ENCODE data around the gene KRTAP10-5. TPM values are rescaled to one million over a fixed set of nuclear protein-coding genes. Genes with fewer than 3 reads are reported as not detected.

KRTAP10-5 gene
- total RNA-seq, 1 donor from 2014 or later: not detected

DNA sequence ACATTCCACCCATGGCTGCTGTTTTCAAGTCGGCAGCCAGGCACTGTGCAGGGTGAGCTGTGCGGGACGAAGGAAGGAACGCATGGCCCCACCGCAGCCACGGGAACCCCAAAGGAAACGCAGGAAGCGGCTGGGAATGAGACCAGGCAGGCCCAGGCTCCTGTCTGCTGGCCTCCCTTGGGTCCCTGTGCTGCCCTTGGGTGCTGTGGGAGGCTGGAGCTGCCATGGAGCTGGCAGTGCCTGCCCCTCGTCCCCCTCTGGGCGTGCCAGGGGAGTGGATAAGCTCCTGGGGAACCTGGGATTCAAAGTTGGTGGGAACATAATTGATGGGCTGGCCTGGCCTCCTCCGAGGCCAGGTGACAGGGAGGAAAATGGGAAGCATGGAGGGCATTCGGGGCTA lies 12.1 kb downstream of the KRTAP10-5 start:
- Mint-ChIP-seq H3K4me3 (no peak overlapping the region), H3K9me3 (peaks cover 7% of the 10 kb centered on the region), H3K36me3 (ENCODE audit: low read depth) (peaks cover 3% of the 10 kb centered on the region), H3K27me3 (ENCODE audit: low read depth) (peaks cover 7% of the 10 kb centered on the region), H3K4me1 (no peaks in the 10 kb centered on the region), H3K27ac (ENCODE audit: unreplicated experiment) (no peak overlapping the region)
- TF ChIP-seq, protein P1, sequence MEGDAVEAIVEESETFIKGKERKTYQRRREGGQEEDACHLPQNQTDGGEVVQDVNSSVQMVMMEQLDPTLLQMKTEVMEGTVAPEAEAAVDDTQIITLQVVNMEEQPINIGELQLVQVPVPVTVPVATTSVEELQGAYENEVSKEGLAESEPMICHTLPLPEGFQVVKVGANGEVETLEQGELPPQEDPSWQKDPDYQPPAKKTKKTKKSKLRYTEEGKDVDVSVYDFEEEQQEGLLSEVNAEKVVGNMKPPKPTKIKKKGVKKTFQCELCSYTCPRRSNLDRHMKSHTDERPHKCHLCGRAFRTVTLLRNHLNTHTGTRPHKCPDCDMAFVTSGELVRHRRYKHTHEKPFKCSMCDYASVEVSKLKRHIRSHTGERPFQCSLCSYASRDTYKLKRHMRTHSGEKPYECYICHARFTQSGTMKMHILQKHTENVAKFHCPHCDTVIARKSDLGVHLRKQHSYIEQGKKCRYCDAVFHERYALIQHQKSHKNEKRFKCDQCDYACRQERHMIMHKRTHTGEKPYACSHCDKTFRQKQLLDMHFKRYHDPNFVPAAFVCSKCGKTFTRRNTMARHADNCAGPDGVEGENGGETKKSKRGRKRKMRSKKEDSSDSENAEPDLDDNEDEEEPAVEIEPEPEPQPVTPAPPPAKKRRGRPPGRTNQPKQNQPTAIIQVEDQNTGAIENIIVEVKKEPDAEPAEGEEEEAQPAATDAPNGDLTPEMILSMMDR (conservative IDR thresholded peaks at IDR 0.05): no peak
- DNase-seq (ENCODE audit: low read depth, low spot score): no peak

DNA sequence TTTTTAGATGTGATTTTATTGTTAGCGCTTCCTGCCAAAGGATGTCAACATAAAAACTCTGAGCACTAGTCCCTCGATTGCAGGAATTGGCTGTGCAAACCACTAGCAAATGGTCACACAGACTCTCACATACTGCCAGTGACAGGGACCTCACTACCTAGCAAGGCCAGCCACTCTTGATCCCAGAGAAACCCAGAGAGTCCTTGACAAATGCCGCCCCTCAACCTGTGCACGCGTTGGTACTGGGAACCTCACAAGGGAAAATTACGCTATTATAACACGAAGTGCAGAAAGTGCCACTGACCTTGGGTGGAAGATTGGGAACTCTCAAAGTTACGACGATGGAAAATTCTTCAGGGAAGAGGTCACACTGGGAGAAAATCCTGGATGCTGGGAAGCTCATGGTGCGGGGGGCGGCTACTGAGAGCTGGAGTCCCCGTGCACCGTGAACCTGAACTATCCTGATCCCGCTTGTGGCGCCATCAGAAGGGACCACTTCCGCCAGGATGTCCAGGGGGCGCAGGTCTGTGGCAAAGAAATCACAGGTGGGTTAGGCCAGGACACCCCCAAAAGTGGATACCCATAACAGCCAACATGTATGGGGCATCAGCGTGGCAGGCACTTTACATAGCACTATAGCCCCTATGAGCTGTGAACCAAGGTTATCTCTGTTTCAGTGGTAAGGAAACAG lies 12.8 kb downstream of the KRTAP10-5 start:
- TF ChIP-seq, protein P1 (conservative IDR thresholded peaks at IDR 0.05): no peak
- H3K36me3 Mint-ChIP-seq (ENCODE audit: low read depth): peaks cover 3% of the 10 kb centered on the region
- no peak overlapping the region for H3K4me3 Mint-ChIP-seq
- no peak for DNase-seq (ENCODE audit: low read depth, low spot score)
- peaks cover 8% of the 10 kb centered on the region for H3K27me3 Mint-ChIP-seq (ENCODE audit: low read depth)
- H3K4me1 Mint-ChIP-seq: no peaks in the 10 kb centered on the region
- peaks cover 7% of the 10 kb centered on the region for H3K9me3 Mint-ChIP-seq
- H3K27ac Mint-ChIP-seq (ENCODE audit: unreplicated experiment): no peak overlapping the region

DNA sequence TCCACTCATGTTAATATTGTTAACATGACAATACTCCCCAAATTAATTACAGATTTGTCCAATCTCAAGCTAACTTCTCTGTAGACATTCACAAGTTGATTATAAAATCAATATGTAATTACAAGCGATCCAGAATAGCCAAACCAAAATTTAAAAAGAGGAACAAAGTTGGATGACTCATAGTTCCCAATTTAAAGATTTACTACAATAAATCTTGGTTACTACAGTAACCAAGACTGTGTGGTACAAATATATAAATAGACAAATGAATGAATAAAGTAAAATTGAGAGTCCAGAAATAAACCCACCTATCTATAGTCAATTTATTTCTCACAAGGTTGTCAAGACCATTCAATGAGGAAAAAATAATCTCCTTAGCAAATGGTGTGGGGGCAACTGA lies 14.0 kb downstream of the KRTAP10-5 start:
- peaks cover 5% of the 10 kb centered on the region for H3K9me3 Mint-ChIP-seq
- H3K27ac Mint-ChIP-seq (ENCODE audit: unreplicated experiment): no peak overlapping the region
- DNase-seq (ENCODE audit: low read depth, low spot score): no peak
- peaks cover 8% of the 10 kb centered on the region for H3K27me3 Mint-ChIP-seq (ENCODE audit: low read depth)
- H3K36me3 Mint-ChIP-seq (ENCODE audit: low read depth): peaks cover 3% of the 10 kb centered on the region
- TF ChIP-seq, protein P1 (conservative IDR thresholded peaks at IDR 0.05): no peak
- no peaks in the 10 kb centered on the region for H3K4me1 Mint-ChIP-seq
- no peak overlapping the region for H3K4me3 Mint-ChIP-seq

DNA sequence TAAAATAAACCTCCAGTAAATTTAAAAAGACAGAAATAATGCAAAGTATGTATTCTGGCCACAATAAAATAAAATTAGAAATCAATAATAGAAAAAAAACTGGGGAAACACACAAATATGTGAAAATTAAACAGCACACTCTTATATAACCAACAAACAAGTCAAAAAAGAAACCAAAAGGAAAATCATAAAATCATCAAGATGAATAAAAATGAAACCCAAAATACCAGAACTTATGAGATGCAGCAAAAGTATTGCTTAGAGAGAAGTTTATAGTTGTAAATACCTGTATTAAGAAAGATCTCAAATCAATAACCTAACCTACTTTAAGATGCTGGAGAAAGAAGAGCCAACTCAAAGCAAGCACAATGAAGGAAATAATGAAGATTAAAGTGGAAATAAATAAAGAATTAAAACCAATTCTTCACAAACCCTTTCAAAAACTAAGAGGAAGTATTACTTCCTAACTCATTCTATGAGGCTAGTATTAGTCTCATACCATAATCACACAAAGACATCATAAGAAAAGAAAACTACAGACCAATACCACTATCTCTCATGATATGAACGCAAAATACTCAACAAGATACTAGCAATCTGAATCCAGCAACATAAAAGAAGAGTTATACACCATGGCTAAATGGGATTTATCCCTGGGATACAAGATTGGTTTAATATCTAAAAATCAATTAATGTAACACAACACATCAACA lies 15.4 kb downstream of the KRTAP10-5 start:
- Mint-ChIP-seq H3K27me3 (ENCODE audit: low read depth) (peaks cover 14% of the 10 kb centered on the region), H3K9me3 (peaks cover 4% of the 10 kb centered on the region), H3K27ac (ENCODE audit: unreplicated experiment) (no peak overlapping the region), H3K4me1 (no peaks in the 10 kb centered on the region), H3K36me3 (ENCODE audit: low read depth) (no peaks in the 10 kb centered on the region), H3K4me3 (no peak overlapping the region)
- TF ChIP-seq, protein P1 (conservative IDR thresholded peaks at IDR 0.05): no peak
- DNase-seq (ENCODE audit: low read depth, low spot score): no peak

DNA sequence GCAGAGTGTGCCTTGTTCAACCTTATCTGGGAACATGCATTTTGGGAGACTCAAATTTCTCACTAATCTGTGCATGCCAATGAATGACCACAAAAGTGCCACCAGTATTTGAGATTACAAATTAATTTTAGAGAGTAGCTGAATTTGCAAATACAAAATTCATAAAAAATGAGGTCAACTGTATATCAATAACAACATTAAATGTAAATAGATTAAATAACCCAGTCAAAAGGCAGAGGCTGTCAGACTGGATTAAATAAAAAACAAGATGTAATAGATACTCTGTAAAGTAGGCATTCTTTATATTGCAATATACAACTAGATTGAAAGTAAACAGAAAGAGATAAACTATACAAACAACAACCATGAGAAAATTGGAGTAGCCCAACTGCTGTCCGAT lies 16.3 kb downstream of the KRTAP10-5 start:
- H3K27me3 Mint-ChIP-seq (ENCODE audit: low read depth): peaks cover 14% of the 10 kb centered on the region
- no peak overlapping the region for H3K4me3 Mint-ChIP-seq
- no peak for DNase-seq (ENCODE audit: low read depth, low spot score)
- no peaks in the 10 kb centered on the region for H3K36me3 Mint-ChIP-seq (ENCODE audit: low read depth)
- peaks cover 4% of the 10 kb centered on the region for H3K9me3 Mint-ChIP-seq
- TF ChIP-seq, protein P1 (conservative IDR thresholded peaks at IDR 0.05): no peak
- no peak overlapping the region for H3K27ac Mint-ChIP-seq (ENCODE audit: unreplicated experiment)
- no peaks in the 10 kb centered on the region for H3K4me1 Mint-ChIP-seq

All from neural crest cell (in vitro differentiated cells).